NK-92 treated with Interleukin-12 subunit alpha and Interleukin-12 subunit beta, amount 100 ng/mL, for 24 hours (cell line): ENCODE data around the gene KIAA1958.

Experiments used
- DNase-seq: peaks from one replicate; lab custom pipeline; 2025; lab: John Stamatoyannopoulos, UW

The KIAA1958 gene, protein sequence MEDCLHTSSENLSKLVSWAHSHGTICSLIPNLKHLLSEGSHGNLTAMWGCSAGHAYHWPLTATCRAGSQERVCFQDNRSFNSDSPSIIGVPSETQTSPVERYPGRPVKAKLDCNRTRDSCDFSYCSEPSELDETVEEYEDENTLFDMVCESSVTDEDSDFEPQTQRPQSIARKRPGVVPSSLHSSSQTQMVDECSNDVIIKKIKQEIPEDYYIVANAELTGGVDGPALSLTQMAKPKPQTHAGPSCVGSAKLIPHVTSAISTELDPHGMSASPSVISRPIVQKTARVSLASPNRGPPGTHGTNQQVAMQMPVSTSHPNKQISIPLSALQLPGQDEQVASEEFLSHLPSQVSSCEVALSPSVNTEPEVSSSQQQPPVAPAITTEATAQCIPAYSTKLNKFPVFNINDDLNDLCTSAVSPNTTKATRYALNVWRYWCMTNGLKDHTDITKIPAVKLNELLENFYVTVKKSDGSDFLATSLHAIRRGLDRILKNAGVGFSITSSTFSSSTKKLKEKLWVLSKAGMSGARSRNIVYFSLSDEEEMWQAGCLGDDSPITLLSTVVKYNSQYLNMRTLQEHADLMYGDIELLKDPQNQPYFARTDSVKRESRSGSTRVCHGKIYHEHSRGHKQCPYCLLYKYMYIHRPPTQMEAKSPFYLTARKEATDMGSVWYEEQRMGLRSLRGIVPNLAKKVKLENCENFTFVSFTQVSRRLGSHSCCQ

DNA sequence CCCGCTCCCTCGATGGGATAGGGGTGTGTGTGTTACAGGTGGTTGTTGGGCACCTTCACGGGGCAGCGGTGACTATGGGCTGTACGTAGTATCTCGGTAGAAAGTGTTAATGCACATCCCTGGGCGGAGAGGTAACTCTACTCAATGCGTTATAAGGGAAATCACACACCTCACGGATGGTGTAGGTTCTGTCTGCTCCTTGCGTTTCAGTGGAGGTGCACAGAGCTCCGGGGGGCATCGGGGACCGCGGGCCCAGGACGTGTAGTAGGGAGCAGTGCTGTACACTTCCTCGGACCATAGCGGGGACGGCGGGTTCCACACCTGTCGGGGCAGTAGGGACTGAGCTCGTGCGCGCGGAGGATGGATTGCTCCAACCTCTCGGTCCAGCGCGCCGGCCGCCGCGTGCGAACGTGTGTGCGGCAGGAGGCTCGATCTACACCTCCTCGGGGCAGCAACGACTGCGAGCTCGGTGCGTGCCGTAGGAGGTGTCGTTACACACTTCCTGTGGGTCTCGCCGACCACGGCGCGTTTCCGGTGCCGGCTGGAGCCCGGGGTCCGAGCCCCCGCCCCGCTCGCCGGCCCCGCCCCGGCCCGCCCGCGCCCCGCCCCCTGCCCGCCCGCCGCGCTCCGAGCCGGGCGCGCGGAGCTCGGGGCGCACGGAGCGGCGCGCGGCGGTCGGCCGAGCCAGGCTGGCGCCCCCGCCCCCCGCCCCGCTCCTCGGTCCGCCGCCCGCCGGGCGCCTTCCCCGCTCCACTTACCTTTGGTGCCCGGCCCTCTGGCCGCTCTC lies at the start of gene KIAA1958:
Gene KIAA1958 (plus strand): TSS at position 607 of the 787 bp plus-strand sequence. CDS start 87,254 bp downstream, outside the sequence.
- peak; percentile 85 for DNase-seq

GRCh38 chr9:112437406-112437805 lies 49.2 kb upstream of the KIAA1958 start:
- DNase-seq, result no peak

- no peak for DNase-seq
Measured at GRCh38 chr9:112439171-112439570, 47.5 kb upstream of the KIAA1958 start.

DNA sequence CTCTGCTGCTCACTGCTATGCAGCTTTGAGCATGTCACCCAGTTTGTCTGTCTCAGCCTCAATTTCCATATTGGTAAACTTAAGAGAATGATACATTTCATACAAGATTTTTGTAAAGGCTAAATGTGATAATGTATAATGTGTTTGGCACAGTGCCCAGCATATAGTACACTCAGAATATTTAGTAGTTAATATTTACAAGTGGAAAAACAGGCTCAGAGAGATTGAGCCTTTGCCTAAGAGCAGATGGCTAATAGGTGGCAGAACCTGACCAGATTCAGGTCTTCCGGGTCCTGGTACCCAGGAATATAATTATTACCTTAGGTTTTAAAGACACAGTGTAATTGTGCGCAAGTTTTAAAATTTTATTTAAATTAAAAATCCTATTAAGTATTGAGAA lies 46.8 kb upstream of the KIAA1958 start:
- no peak for DNase-seq

GRCh38 chr9:112443200-112443599 lies 43.4 kb upstream of the KIAA1958 start:
- no peak for DNase-seq

DNA sequence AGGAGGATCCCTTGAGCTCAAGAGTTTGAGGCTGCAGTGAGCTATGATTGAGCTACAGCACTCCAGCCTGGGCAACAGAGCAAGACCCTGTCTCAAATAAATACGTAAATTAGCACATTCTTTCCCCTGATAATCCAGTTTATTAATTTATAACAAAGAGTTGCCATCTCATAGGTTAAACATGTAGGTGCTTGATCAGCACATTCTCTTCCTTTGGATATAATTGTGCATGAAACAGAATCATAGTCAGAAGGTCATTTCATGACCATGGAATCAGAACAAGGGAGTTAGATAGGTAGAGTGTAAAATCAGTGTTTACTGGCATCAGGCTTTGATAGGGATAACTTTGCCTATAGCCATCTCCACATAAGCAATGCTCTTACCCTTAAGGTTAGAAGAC lies 43.0 kb upstream of the KIAA1958 start:
- no peak for DNase-seq

DNA sequence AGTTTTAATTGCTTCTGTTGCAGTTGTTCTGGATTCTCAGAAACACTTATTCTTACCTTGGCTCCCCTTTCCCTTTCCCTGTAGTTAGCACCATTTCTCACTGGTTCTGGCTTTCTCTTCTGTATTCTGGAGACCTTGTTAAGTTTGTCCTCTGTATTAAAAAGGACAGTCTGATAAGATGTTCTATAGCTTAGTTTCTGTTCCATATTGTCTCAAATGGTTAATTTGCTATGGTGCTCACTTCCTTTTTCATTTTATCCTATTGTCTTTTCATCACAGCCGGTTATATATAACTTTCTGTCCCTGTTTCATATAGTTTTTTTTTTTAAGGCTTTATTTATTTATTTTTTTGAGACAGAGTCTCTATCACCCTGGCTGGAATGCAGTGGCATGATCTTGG lies 41.4 kb upstream of the KIAA1958 start:
- no peak for DNase-seq

- DNase-seq, result no peak
Measured at GRCh38 chr9:112446080-112446479, 40.5 kb upstream of the KIAA1958 start.

DNA sequence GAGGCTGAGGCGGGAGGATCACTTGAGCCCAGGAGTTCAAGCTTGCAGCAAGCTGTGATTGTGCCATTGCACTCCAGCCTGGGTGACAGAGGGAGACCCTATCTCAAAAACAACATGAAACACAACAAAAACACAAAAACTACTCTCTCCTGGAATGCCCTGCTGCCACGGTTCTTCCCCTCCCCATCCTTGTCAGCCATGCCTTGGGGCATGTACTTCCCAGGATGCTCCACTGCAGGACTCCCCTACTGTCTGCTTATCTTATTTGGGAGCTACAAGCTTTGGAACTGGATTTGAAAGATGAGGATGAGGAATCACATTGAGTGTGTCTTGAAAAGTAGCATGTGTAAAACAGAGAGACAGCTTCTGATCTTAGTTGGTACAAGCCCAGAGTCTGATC lies 40.1 kb upstream of the KIAA1958 start:
- DNase-seq, result no peak

DNA sequence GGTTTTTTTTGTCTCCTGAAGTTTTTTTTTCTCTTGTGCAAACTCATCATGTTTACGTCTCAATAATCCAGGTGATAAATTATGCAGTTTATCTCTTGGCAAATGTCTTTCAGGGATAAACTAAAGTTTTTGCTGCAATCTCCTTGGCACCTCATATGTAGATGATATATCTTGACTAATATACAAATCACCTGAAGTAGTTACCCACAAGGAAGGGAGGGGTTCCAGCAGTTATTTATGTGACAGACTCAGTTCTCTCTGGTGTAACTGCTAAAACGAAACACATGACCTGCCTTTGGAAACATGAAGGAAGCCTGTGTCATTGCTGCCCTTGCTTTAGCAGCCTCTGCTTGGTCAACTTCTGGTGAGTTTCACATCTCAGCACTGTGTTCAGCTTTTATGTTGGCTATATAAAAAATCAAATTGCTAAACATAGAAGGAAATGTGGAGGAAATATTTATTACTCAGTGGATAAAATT lies 39.3 kb upstream of the KIAA1958 start:
- DNase-seq, result no peak

GRCh38 chr9:112462855-112463254 lies 23.8 kb upstream of the KIAA1958 start:
- no peak for DNase-seq

DNA sequence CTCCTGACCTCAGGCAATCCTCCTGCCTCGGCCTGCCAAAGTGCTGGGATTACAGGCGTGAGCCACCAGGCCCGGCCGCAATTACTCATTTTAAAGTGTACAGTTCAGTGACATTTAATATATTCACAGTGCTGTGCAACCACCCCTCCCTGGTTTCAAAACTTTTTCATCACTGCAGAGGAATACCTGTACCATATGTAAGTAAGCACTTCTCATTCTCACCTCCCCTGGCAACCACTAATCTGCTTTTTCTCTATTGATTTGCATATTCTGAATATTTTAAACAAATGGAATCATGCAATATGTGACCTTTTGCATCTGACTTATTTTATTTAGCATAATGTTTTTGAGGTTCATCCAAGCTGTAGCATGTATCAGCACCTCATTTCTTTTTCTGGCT lies 21.3 kb upstream of the KIAA1958 start:
- DNase-seq, result no peak

GRCh38 chr9:112472996-112473395 lies 13.6 kb upstream of the KIAA1958 start:
- no peak for DNase-seq

DNA sequence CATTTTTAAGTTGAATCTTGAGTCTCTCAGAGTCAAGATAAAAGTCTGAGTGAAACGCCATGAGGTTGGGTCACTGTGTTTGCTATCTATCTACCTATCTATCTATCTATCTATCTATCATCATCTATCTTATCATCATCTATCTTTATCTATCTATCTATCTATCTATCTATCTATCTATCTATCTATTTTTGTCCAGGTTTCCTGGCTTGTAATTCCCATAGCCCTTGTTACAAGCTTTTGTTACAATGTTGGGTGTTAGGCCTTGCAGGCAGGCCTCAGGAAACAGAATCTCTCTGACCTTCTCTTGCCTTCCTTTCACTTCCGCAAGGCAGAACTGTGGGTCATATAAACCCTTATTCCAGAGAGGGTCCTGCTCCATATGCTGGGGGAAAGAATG lies 12.6 kb upstream of the KIAA1958 start:
- no peak for DNase-seq

DNA sequence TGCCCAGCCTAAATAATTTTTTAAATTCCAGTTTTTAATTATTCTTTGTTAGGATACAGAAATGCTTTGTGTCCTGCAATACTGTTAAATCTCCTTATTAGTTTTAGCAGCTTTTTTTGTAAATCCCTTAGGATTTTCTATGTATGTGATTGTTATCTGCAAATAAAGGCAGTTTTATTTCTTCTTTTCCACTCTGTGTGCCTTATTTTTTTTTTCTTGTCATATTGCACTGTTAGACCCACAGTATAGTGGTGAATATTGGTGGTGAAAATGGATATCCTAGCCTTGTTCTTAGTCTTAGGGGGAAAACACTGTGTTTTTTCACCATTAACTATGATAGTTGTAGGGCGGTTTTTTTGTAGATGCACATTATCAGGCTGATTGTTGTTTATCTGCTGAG lies 11.3 kb upstream of the KIAA1958 start:
- DNase-seq, result no peak

DNA sequence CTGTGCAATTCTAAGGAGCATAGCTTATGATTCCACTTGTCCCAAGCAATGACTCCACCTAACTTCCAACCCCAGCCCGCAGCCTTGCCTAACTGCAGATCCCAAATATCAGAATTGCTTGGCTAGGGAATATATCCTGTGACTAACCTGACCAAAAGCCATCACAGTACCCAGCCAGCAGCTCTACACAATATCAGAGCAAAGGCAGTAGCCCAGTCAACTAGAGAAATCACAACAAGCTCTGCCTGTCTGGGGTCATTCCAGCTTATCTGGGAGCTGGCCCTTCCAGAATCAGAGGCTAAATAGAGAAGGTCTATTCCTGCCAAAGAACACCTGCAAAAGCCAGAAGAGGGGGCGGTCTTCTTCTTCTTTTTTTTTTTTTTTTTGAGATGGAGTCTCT lies 9.3 kb upstream of the KIAA1958 start:
- DNase-seq, result no peak

GRCh38 chr9:112479221-112479620 lies 7.4 kb upstream of the KIAA1958 start:
- DNase-seq, result no peak

DNA sequence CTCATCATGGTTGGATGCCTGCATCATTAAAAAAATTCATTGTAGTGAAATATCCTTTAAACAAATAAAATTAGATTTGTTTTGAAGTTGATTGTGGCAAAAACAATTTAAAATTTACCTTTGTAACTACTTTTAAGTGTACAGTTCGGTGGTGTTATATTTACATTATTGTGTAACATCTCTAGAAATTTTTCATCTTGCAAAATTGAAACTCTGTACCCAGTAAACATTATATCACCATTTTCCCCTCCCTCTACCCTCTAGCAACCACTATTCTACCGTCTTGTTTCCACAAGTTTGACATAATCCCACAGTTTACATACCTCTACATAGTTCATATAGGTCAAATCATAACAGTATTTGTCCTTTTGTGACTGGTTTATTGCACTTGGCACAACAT lies 2.0 kb upstream of the KIAA1958 start:
- no peak for DNase-seq

DNA sequence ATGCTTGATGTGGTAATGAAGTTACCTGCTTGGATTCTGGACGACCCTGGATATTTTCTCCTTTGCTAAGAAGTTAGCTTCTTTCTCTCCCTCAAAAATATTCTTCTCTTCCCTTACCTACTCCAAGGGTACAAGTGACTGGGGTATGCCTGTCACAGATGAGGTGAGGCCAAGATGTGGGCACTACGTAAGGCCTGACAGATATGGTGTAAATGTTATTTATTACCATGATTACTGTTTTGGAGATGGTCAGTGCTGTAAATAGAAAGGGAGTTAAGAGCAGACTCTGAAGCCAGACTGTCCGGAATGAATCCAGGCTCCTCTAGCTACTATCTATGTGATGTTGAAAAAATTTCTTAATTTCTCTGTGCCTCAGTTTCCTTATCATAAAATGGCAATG lies 1.1 kb upstream of the KIAA1958 start:
- no peak for DNase-seq

DNA sequence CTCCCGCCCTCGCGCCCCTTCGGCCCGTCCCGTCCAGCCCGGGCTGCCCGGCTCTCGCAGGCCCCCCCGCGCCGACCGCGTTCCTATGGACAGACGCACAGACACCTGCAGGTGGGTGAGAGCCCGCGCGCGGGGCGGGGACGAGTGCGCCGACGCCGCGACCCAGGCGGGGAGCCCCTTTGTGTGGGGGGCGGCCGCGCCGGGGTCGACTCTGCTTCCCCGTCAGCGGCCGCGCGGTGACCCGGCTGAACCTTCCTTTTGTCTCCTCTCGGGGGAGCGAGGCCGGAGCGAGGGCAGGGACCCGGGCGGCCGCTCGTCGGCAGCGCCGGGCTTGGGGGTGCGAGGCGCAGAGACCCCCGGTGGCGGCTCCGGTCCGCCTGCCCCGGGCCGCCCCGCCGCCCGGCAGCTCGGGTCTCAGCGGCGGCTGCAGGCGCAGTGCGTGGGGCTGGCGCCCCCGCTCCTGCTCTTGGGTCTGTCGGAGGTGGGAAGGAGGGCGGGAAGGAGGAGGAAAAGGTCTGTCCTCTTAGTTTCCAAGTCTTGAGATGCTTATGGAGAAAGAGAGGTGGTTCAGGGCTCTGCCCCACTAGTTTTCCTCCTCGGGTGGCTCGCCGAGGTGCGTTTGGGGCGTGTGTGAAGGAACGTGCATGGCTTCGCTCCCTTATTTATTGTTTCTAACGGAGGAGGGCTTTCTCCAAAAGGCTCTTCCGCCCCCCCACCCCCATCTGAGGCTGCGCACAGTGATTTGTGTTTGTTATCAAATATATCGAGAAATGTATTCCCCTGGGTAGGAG lies 576 bp downstream of the KIAA1958 start:
- DNase-seq, result peak; percentile 23

DNA sequence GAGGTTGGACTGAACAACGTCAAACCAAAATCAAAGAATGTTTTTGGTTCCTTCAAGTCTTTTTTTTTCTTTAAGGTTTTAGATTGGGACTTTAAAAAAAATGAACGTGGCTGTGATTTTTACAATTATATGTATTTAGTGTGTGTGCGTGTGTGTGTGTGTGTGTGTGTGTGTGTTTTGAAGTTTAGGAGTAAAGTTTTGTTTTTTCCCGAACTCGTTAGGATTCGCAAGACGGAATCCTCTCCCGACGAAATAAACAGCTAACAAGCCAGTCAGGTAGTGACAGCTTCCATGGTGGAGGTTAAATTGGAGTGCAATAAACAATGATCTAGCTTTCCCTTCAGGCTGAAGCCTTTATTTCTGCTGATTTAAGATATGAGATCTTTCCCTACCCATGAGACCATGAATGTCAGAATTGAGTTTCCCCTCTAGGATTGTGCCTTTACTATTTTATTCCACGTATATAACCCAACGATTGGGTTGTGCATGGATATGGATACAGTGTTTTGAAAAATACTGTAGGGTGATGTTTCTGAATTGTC lies 1.2 kb downstream of the KIAA1958 start:
- DNase-seq, result no peak
